NOMO-1 (cell line): ENCODE data around the gene PLEKHA5.
"Not testable (repeated sequence)": the region's sequence is repeated elsewhere in the genome, so short reads cannot be mapped to it uniquely, and the experiment has no call there.

Experiments
- DNase-seq, 2 experiments: peaks; one replicate each; lab custom pipeline; 2025; ENCODE audit not compliant: unreplicated experiment in 2 of 2; lab: John Stamatoyannopoulos, UW

Gene PLEKHA5

DNA sequence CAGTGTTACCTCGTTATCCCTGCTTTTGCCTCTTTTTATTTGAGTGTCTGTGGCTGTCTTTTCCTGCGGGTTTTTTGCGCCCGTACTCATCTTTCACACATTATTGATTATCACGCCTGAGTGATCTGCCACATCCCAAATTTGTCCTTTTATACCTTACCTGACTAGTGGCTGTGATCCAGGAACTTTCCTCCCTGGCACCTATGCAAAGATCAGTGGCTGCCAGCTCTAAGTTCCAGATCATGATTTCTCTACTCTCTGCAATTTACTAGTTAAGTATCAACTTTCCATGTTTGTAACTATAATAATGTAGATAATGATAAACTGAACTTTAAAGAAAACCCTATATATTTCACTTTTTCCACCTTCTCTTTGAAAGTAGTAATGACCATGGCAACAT lies 36.9 kb downstream of the PLEKHA5 start:
- DNase-seq = no peak

DNA sequence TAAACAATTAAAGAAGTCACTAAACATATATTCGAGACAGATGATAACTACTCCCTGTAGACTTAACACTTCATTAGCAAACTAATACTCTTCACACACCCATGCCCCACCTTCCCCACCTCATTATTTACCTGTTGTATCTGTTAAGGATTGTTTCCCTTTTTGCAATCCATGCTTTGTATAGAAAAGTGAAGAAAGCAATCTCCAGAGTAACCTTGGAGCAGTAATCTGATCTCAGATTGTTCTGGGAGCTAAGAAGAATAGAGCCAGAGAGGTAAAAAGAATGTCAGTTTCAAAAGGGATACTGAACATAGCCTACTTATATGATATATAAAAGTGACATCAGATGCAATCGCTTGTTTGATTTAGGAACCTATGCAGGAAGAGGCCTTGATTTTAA lies 37.4 kb downstream of the PLEKHA5 start:
- DNase-seq = no peak

DNA sequence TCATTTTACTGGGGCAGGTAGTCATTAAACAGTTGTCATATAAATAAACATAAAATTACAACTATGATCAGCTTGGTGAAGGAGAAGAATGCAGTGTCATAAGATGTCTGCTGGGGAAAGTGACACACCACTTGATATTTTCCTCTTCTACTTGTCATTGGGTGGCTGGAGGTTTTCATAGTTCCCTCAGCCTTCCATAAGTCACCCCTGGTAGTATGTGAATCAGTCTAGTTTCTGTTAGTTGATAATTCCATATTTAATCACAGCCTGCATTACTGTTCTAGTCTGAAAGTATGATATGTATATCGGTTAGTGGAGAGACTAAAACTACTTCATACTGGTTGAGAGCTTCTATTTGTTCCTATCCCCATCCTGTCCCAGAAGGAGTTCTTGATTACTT lies 38.2 kb downstream of the PLEKHA5 start:
- DNase-seq = no peak

- DNase-seq = no peak
Measured at GRCh38 chr12:19168644-19169043, 39.1 kb downstream of the PLEKHA5 start.

GRCh38 chr12:19169222-19169621 lies 39.7 kb downstream of the PLEKHA5 start:
- no peak for DNase-seq

GRCh38 chr12:19170286-19170685 lies 40.8 kb downstream of the PLEKHA5 start:
- DNase-seq = not testable (repeated sequence)

- no peak for DNase-seq
Measured at GRCh38 chr12:19171731-19172130, 42.2 kb downstream of the PLEKHA5 start.

- no peak for DNase-seq
Measured at GRCh38 chr12:19177754-19178153, 48.2 kb downstream of the PLEKHA5 start.

DNA sequence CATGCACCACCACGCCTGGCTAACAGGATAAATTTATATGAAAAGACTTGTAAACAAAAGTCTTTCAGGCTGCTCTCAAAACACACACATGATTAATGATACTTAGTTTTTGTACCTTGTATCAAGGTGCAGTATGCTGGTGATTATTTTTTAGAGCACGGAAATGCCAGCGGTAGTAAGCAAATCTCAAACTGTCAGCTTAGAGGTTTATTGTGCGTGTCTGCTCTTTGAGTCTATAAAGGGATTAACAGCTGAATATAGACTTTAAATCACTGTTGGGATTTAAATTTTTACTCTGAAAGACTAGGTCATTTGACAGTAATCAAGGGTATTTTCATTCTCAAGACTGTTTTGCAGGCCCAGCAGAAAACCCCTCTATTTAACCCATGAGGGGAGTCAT lies 50.5 kb downstream of the PLEKHA5 start:
- no peak for DNase-seq

GRCh38 chr12:19181666-19182426 lies 52.3 kb downstream of the PLEKHA5 start:
- DNase-seq = peak; percentile 6 to 18

- no peak for DNase-seq
Measured at GRCh38 chr12:19183121-19183838, 53.7 kb downstream of the PLEKHA5 start.

- no peak for DNase-seq
Measured at GRCh38 chr12:19185262-19185929, 55.9 kb downstream of the PLEKHA5 start.

DNA sequence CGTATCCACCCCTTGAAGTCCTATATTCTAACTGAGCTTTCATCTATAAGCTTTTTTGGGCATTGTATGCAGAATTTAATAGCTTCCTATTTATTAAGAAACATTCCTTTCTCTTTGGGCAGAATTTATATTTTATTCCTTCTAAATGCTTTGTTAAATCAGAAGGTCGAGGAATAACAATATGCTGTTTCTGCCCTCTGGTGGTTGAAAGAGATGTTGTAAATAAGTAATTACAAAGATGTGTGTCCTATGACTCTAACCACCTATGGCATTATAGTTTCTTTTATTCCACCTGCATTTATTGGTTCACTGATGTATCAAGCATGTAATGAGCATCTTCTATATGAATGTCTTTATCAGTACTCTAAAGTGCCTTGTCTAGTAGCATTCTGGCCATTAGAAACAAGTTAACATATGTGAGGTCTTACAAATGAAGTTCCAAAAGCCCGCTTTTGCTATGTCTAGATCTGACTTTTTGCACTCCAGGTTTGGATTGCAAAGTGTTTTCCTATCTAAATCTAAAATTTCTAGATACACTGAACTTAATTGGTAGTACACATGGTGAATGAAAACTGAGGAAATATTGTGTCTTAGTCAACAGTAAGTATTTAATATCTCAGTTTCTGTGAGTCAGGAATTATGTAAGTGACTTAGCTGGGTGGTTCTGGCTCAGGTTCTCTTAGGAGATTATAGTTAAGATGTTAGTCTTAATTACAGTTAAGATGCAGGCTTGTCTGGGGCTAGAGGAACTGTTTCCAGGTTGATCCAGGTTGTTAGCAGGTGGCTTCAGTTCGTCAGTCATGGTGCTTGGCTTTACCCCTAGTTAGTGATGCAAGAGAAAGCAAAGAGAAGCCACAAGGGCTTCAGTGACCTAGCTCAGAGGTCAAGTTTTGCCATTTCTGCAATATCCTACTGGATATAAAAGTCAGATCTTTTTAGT lies 57.5 kb downstream of the PLEKHA5 start:
- DNase-seq = peak in 1 of 2 experiments; percentile 16

DNA sequence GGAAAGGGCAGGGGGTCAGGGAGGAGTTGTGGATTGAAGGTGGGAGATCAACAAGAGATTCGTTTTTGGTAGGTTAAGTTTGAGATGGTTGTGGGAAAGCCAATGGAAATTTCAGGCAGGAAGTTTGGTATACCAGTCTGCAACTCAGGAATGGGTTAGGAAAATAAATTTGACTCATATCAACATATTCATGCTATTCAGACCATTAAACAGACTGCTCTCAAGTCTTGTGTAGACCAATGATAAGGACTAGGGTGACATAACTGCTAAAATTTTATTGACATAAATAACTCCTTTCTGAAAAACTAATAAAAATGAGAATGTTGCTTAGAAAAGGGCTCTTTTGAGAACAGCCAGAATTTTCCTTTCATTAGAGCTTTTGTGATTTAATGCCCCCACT lies 60.0 kb downstream of the PLEKHA5 start:
- no peak for DNase-seq

GRCh38 chr12:19190292-19191031 lies 60.9 kb downstream of the PLEKHA5 start:
- DNase-seq = peak; percentile 84 to 92

GRCh38 chr12:19191089-19191488 lies 61.6 kb downstream of the PLEKHA5 start:
- no peak for DNase-seq

DNA sequence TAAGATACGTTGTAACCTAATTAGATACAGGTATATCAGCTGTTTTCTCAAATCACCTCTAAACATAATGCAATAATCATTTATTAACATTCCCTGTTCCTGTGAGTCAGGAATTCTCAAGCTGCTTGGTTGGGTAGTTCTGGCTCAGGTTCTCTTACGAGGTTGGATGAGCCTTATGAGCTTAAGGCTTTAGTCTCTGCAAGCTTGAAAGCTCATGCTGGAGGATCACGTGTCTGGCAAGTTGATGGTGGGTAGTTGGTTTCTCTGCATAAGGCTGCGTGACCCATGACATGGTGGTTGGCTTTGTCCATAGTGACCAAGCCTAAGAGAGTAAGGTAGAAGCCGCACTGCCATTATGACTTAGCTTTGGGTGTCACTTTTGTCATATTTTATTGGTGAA lies 62.0 kb downstream of the PLEKHA5 start:
- DNase-seq = no peak

DNA sequence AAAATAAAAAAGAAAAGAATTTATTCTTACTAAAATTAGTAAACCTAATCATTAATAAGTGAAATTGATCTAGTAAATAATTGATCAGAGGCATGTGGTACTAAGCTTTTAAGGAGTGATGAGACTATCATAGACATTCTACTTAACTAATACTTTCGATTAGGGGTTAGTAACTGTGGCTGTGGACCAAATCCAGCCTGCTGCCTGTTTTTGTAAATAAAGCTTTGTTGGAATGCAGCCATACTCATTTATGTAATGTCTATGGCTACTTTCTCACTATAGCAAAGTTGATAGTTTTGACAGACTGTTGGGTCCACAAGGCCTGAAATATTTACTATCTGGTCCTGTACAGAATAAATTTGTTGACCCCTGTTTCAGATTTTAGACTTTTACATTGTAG lies 63.2 kb downstream of the PLEKHA5 start:
- no peak for DNase-seq

DNA sequence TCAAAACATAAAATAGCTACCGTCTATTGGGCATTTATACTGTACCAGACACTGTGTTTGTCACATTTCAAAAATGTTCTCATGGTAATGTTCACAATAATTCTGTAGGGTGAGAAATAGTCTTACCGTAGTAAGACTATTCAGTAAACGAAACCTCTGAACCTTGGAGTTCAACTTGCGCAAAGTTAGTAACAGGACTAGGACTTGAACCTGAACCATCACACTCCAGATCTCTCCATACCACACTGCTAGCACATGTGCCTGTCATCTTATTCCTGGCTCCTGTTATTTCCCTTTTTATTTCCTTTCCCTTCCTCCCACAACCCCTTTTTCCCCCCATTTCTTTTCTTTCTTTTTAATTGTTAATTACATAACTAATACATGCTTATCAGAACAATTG lies 65.4 kb downstream of the PLEKHA5 start:
- DNase-seq = no peak
